Activated CD4-positive, alpha-beta T cell treated with anti-CD3 and anti-CD28 coated beads for 4 hours (primary cell): ENCODE data around the gene PLA2G4B.

ENCODE experiments used
- DNase-seq, 2 donors: peaks; one replicate each; pipeline ENCODE4 v3.0.0-alpha.2; 2020

PLA2G4B gene

GRCh38 chr15:41891226-41891625, 52.6 kb downstream of the PLA2G4B start:
- no peak for DNase-seq

- DNase-seq: no peak
These were observed 53.3 kb downstream of the PLA2G4B start for GRCh38 chr15:41891946-41892345.

- DNase-seq: peak in 1 of 2 donors; percentile 21
These were observed 54.2 kb downstream of the PLA2G4B start for GRCh38 chr15:41892621-41893421.

- DNase-seq: no peak
These were observed 55.0 kb downstream of the PLA2G4B start, which contains the start of gene SPTBN5 for GRCh38 chr15:41893422-41894250. SPTBN5 (minus strand) TSS chr15:41894053; CDS start chr15:41893497, 556 bp downstream.

- no peak for DNase-seq
These were observed 55.7 kb downstream of the PLA2G4B start for GRCh38 chr15:41894251-41894790.

GRCh38 chr15:41894791-41895463, 56.3 kb downstream of the PLA2G4B start:
- DNase-seq: peak; percentile 80 to 83

- no peak for DNase-seq
These were observed 56.8 kb downstream of the PLA2G4B start for GRCh38 chr15:41895491-41895890.

- DNase-seq: no peak
These were observed 57.3 kb downstream of the PLA2G4B start for GRCh38 chr15:41895957-41896356.

- DNase-seq: no peak
These were observed 57.9 kb downstream of the PLA2G4B start for GRCh38 chr15:41896566-41896965.

- DNase-seq: no peak
These were observed 58.7 kb downstream of the PLA2G4B start for GRCh38 chr15:41897363-41897799.
